Embryonic facial prominence (tissue), 1 donor: ENCODE data around the gene SPRED1.
A peak's percentile ranks its signal among the peaks of the same experiment; 100 is the strongest.

Experiments used
- DNase-seq: peaks from one replicate; pipeline ENCODE4 v3.0.0-alpha.2; 2016; ENCODE audit errors: extremely low spot score

Gene SPRED1

GRCh38 chr15:38252481-38253350, at the start of gene SPRED1:
TSS of gene SPRED1 (plus strand) at chr15:38252836. CDS start at chr15:38253186, 350 bp downstream.
- no peak for DNase-seq

GRCh38 chr15:38205526-38206272, 46.9 kb upstream of the SPRED1 start:
- no peak for DNase-seq

- no peak for DNase-seq
Observed at GRCh38 chr15:38207621-38208020, 45.0 kb upstream of the SPRED1 start.

- no peak for DNase-seq
Observed at GRCh38 chr15:38208206-38208605, 44.4 kb upstream of the SPRED1 start.

- no peak for DNase-seq
Observed at GRCh38 chr15:38208779-38209178, 43.9 kb upstream of the SPRED1 start.

- DNase-seq: no peak
Observed at GRCh38 chr15:38211249-38211648, 41.4 kb upstream of the SPRED1 start.

GRCh38 chr15:38211811-38212210, 40.8 kb upstream of the SPRED1 start:
- DNase-seq: no peak

- DNase-seq: no peak
Observed at GRCh38 chr15:38212729-38213351, 39.8 kb upstream of the SPRED1 start.

GRCh38 chr15:38213356-38213755, 39.3 kb upstream of the SPRED1 start:
- DNase-seq: no peak

GRCh38 chr15:38215707-38216106, 36.9 kb upstream of the SPRED1 start:
- no peak for DNase-seq

- DNase-seq: no peak
Observed at GRCh38 chr15:38216763-38217162, 35.9 kb upstream of the SPRED1 start.

GRCh38 chr15:38217191-38217595, 35.4 kb upstream of the SPRED1 start:
- peak; percentile 51 for DNase-seq

GRCh38 chr15:38217788-38218609, 34.6 kb upstream of the SPRED1 start:
- DNase-seq: no peak

GRCh38 chr15:38220606-38221273, 31.9 kb upstream of the SPRED1 start:
- no peak for DNase-seq

GRCh38 chr15:38224486-38224885, 28.1 kb upstream of the SPRED1 start:
- no peak for DNase-seq

- DNase-seq: no peak
Observed at GRCh38 chr15:38225381-38225780, 27.3 kb upstream of the SPRED1 start.

GRCh38 chr15:38226608-38227266, 25.9 kb upstream of the SPRED1 start:
- no peak for DNase-seq

GRCh38 chr15:38227941-38228340, 24.7 kb upstream of the SPRED1 start:
- DNase-seq: no peak

GRCh38 chr15:38228618-38229017, 24.0 kb upstream of the SPRED1 start:
- DNase-seq: no peak

GRCh38 chr15:38229705-38230310, 22.8 kb upstream of the SPRED1 start:
- no peak for DNase-seq
